ENCODE results near the gene MYO5B. TPM values are rescaled to one million over a fixed set of nuclear protein-coding genes. Genes with fewer than 3 reads are reported as not detected.

Gene MYO5B
- polyA plus RNA-seq, 4 donors = 45.0 to 185 (median 102) TPM

DNA sequence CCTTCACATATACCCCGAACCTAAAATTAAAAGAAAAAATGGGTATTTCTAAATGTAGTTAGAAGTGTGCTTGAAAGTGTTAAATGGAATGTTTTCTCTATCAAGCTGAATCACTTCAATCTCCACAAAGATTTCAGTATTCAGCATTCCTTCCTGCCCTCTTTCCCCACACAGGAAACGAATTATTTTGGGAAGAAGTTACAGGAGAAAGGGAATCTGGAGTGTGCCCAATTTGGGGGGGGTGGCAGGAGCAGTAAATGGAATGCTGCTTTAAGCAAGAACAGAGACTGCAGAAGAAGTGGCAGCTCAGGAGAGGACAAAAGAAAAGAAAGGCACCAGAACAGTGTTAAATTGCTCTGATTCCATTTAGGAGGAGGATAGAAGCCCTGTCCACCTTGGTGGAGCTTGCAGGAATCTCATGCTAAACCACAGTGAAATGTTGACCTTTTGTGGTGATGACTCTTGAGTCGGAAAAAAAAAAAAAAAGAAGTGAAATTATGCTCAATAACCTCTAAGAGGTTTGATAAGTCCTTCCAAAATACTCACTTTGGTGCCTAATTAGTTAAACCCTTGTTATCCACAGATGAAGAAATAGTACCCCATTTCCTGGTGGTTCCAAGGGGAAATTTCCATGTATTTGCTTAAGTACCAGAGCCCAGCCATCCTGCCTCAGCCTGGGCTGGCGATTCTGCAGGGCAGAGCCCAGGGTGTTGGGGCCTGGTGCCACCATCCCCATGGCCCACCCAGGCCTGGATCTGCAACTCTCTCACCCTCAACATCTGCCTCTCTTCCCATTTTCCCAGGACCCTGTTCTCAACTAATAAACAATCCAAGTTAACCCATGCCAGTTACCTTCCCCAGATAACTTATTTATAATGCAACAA, 56.5 kb downstream of the MYO5B start:
- FAIRE-seq (no peak), DNase-seq (no peak)
- Histone ChIP-seq H3K9me3 (ENCODE audit: control insufficient read depth in 2 of 2, insufficient read depth in 1 of 2, low read depth in 1 of 2, low read length in 1 of 2) (no peaks in the 10 kb centered on the region), H3K27me3 (ENCODE audit: control insufficient read depth in 3 of 3, insufficient read depth in 3 of 3, low read length in 3 of 3) (peaks cover 0 to under 1% (median 0%) of the 10 kb centered on the region in 3 donors), H3K27ac (ENCODE audit: low read depth in 1 of 3, low read length in 2 of 3) (no peak overlapping the region), H3K4me3 (ENCODE audit: low read depth in 1 of 3, low read length in 3 of 3) (no peak overlapping the region), H3K4me1 (ENCODE audit: control insufficient read depth in 3 of 3, insufficient read depth in 2 of 3, low read depth in 1 of 3, low read length in 2 of 3) (peaks cover 0 to 9% (median 0%) of the 10 kb centered on the region in 3 donors), H3K36me3 (ENCODE audit: control insufficient read depth in 3 of 3, insufficient read depth in 2 of 3, low read depth in 1 of 3, low read length in 3 of 3) (no peaks in the 10 kb centered on the region)
- WGBS, 3 donors = 66 to 71% (median 67%) methylated on average over 4 of the region's 4 CpGs

DNA sequence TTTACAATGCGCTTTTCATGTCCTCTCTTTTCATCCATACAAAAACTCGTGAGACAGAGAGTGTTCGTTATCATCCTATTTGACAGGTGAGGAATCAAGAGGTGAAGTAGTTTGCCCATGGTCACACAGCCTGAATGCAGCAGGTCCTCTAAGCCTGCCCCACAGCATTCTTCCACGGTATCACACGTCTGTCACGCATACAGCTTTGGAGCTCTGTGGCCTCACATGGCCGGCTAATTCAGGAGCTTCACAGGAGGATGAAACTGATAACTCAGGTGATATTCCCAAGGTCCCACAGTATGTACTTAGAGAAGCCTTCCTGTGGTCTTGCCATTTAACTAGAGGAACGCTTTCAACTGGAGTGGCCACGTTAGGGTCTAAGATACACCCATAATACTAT, 59.0 kb downstream of the MYO5B start:
- no peak for FAIRE-seq
- Histone ChIP-seq H3K9me3 (ENCODE audit: control insufficient read depth in 2 of 2, insufficient read depth in 1 of 2, low read depth in 1 of 2, low read length in 1 of 2) (no peaks in the 10 kb centered on the region), H3K4me1 (ENCODE audit: control insufficient read depth in 3 of 3, insufficient read depth in 2 of 3, low read depth in 1 of 3, low read length in 2 of 3) (peaks cover 0 to 10% (median 2%) of the 10 kb centered on the region in 3 donors), H3K4me3 (ENCODE audit: low read depth in 1 of 3, low read length in 3 of 3) (no peak overlapping the region), H3K36me3 (ENCODE audit: control insufficient read depth in 3 of 3, insufficient read depth in 2 of 3, low read depth in 1 of 3, low read length in 3 of 3) (no peaks in the 10 kb centered on the region), H3K27me3 (ENCODE audit: control insufficient read depth in 3 of 3, insufficient read depth in 3 of 3, low read length in 3 of 3) (peaks cover 0 to 2% (median 0%) of the 10 kb centered on the region in 3 donors), H3K27ac (ENCODE audit: low read depth in 1 of 3, low read length in 2 of 3) (no peak overlapping the region)
- WGBS, 3 donors = 87 to 88% (median 88%) methylated on average over 9 of the region's 9 CpGs
- no peak for DNase-seq

DNA sequence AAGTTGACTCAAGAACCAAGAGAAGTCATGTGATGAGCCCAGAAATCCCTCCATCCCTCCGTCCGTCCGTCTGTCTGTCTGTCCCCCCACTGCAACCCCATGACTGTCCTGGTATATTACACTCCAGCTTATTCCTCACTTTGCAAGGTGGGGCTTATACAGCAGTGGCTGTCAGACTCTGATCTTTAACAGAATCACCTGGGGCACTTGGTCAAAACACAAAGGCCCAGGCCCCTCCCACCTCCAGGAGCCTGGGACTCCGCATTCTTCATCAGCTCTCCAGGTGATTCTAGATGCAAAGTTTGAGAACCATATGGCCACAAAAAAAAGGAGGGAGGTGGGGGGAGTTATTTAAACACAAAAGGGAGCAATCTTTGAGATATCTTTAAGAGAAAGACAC, 61.4 kb downstream of the MYO5B start:
- FAIRE-seq = no peak
- H3K4me3 ChIP-seq (ENCODE audit: low read depth in 1 of 3, low read length in 3 of 3) = no peak overlapping the region
- 77 to 82% (median 80%) methylated on average over 4 of the region's 4 CpGs for WGBS, 3 donors

DNA sequence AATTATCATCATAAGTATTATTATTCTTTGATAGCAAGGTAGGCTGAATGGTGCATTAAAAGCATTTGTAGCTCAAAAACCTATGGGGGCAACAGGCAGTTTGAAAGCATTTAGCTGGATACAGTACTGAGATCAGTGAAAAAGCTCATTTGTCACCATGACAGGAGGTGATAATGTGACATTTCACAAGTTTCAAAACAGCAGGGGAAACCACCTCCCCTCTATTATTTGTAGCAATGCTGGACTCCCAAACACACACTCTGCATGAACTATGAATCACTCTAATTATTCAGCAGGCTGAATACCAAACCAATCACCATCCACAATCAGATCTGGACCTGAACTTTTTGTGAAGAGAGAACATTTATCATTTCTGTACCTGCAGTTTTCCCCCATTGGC, 63.4 kb downstream of the MYO5B start:
- DNase-seq (no peak), FAIRE-seq (no peak)
- no peak overlapping the region for H3K27ac ChIP-seq (ENCODE audit: low read depth in 1 of 3, low read length in 2 of 3)
- H3K9me3 ChIP-seq (ENCODE audit: control insufficient read depth in 2 of 2, insufficient read depth in 1 of 2, low read depth in 1 of 2, low read length in 1 of 2) = no peaks in the 10 kb centered on the region
- peaks cover 9 to 48% (median 14%) of the 10 kb centered on the region in 3 donors for H3K4me1 ChIP-seq (ENCODE audit: control insufficient read depth in 3 of 3, insufficient read depth in 2 of 3, low read depth in 1 of 3, low read length in 2 of 3)
- no peak overlapping the region for H3K4me3 ChIP-seq (ENCODE audit: low read depth in 1 of 3, low read length in 3 of 3)
- H3K36me3 ChIP-seq (ENCODE audit: control insufficient read depth in 3 of 3, insufficient read depth in 2 of 3, low read depth in 1 of 3, low read length in 3 of 3) = peaks cover 0 to 2% (median 0%) of the 10 kb centered on the region in 3 donors
- H3K27me3 ChIP-seq (ENCODE audit: control insufficient read depth in 3 of 3, insufficient read depth in 3 of 3, low read length in 3 of 3) = peaks cover 0 to 8% (median 0%) of the 10 kb centered on the region in 3 donors

More for the DNA sequence above, 61.4 kb downstream of the MYO5B start:
- no peaks in the 10 kb centered on the region for H3K9me3 ChIP-seq (ENCODE audit: control insufficient read depth in 2 of 2, insufficient read depth in 1 of 2, low read depth in 1 of 2, low read length in 1 of 2)
- peak in 1 of 2 donors; percentile 38 for DNase-seq
- H3K27ac ChIP-seq (ENCODE audit: low read depth in 1 of 3, low read length in 2 of 3) = no peak overlapping the region
- H3K27me3 ChIP-seq (ENCODE audit: control insufficient read depth in 3 of 3, insufficient read depth in 3 of 3, low read length in 3 of 3) = peaks cover 0 to 8% (median 0%) of the 10 kb centered on the region in 3 donors
- H3K36me3 ChIP-seq (ENCODE audit: control insufficient read depth in 3 of 3, insufficient read depth in 2 of 3, low read depth in 1 of 3, low read length in 3 of 3) = peaks cover 0 to 2% (median 0%) of the 10 kb centered on the region in 3 donors
- peaks cover 9 to 32% (median 9%) of the 10 kb centered on the region in 3 donors for H3K4me1 ChIP-seq (ENCODE audit: control insufficient read depth in 3 of 3, insufficient read depth in 2 of 3, low read depth in 1 of 3, low read length in 2 of 3)

DNA sequence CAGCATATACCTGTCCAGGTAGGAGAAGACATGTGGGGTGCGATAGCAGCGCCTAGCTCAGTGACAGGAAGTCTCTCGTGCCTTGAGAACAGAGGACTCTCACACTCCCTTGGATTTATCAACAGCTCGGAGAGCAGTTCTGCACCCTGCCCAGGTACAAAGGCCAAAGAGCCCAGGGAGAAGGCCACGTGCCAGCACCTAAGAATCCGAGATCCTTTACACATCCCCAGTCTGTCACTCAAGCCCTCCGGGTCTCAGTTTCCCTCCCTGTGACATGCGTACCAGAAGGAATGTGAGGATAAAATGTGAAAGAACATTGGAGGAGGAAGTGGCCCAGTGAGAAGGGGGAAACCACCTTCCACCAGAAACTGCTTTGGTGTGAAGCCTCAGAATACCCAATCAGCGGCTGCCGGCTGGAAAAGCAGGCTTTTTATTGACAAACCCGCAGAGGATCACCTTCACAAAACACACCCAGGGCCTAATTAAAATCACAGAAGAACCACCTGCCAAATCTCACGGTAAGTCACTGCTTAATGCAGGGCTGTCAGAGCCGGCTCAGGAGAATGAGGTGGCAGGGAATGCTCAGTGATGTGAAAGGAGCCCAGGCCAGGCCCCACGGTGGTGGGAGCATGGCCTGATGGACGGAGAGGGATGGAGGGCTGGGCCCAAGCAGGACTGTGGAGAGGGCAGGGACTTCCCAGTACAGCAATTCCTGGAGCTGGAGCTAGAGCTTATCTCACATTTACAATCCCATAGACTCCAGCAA, 66.3 kb downstream of the MYO5B start:
- 16 to 43% (median 26%) methylated on average over 15 of the region's 15 CpGs for WGBS, 3 donors
- Histone ChIP-seq H3K4me3 (ENCODE audit: low read depth in 1 of 3, low read length in 3 of 3) (no peak overlapping the region), H3K27ac (ENCODE audit: low read depth in 1 of 3, low read length in 2 of 3) (peak overlapping the region; percentile 82 to 92 (median 87)), H3K9me3 (ENCODE audit: control insufficient read depth in 2 of 2, insufficient read depth in 1 of 2, low read depth in 1 of 2, low read length in 1 of 2) (no peaks in the 10 kb centered on the region), H3K36me3 (ENCODE audit: control insufficient read depth in 3 of 3, insufficient read depth in 2 of 3, low read depth in 1 of 3, low read length in 3 of 3) (peaks cover 0 to 2% (median 0%) of the 10 kb centered on the region in 3 donors), H3K4me1 (ENCODE audit: control insufficient read depth in 3 of 3, insufficient read depth in 2 of 3, low read depth in 1 of 3, low read length in 2 of 3) (peaks cover 9 to 49% (median 16%) of the 10 kb centered on the region in 3 donors), H3K27me3 (ENCODE audit: control insufficient read depth in 3 of 3, insufficient read depth in 3 of 3, low read length in 3 of 3) (peaks cover 0 to 8% (median 0%) of the 10 kb centered on the region in 3 donors)
- DNase-seq (peak; percentile 93 to 98), FAIRE-seq (no peak)

DNA sequence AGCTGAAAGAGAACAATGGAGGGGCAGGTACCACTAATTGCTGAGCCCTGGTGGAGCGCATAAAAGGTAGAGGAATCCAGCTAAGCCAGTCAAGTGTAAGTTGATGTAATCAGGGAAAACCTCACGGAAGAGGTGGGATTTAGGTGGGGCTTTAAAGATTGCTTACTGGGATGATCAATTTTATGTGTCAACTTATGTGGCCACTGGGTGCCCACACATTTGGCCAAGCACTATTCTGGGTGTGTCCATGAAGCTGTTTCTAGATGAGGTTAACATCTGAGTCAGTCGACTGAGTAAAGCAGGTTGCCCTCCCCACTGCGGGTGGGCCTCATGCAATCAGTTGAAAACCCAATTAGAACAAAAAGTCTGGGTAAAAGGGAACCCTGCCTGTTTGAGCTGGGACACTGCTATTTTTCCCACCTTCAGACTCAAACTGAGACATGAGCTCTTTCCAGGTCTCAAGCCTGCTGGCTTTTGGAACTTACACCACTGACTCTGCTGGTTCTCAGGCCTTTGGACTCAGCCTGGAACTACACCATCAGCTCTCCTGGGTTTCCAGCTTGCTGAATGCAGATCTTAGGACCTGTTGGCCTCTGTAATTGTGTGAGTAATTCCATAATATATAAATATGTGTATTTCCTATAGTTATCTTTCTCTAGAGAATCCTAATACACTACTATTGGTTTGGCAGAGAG, 67.3 kb downstream of the MYO5B start:
- no peaks in the 10 kb centered on the region for H3K9me3 ChIP-seq (ENCODE audit: control insufficient read depth in 2 of 2, insufficient read depth in 1 of 2, low read depth in 1 of 2, low read length in 1 of 2)
- no peak overlapping the region for H3K4me3 ChIP-seq (ENCODE audit: low read depth in 1 of 3, low read length in 3 of 3)
- peak overlapping the region; percentile 74 to 92 (median 82) for H3K27ac ChIP-seq (ENCODE audit: low read depth in 1 of 3, low read length in 2 of 3)
- H3K27me3 ChIP-seq (ENCODE audit: control insufficient read depth in 3 of 3, insufficient read depth in 3 of 3, low read length in 3 of 3) = peaks cover 0 to 6% (median 0%) of the 10 kb centered on the region in 3 donors
- H3K4me1 ChIP-seq (ENCODE audit: control insufficient read depth in 3 of 3, insufficient read depth in 2 of 3, low read depth in 1 of 3, low read length in 2 of 3) = peaks cover 9 to 43% (median 16%) of the 10 kb centered on the region in 3 donors
- DNase-seq (peak; percentile 58 to 75), FAIRE-seq (no peak)
- H3K36me3 ChIP-seq (ENCODE audit: control insufficient read depth in 3 of 3, insufficient read depth in 2 of 3, low read depth in 1 of 3, low read length in 3 of 3) = peaks cover 0 to 2% (median 0%) of the 10 kb centered on the region in 3 donors
- 47 to 85% (median 63%) methylated on average over 4 of the region's 4 CpGs for WGBS, 3 donors

DNA sequence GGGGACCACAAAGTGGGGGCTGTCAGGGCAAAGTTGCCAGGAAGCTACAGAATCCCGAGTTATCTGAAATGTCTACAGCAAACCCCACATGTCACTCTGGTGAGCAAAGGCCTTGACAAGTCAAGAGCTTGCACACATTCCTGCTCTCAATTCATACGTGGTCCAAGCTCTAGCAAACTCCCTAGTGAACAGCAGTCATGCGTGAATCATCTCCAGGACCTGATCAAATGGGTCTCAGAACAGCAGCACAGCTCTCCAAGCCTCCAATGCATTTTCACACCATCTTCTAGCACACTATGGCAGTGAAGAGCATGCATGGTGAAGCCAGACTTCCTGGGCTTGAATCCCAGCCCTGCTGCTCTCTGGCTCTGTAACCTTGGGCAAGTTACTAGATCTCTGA, 68.5 kb downstream of the MYO5B start:
- Histone ChIP-seq H3K36me3 (ENCODE audit: control insufficient read depth in 3 of 3, insufficient read depth in 2 of 3, low read depth in 1 of 3, low read length in 3 of 3) (peaks cover 0 to 2% (median 0%) of the 10 kb centered on the region in 3 donors), H3K27me3 (ENCODE audit: control insufficient read depth in 3 of 3, insufficient read depth in 3 of 3, low read length in 3 of 3) (peaks cover 0 to 7% (median 0%) of the 10 kb centered on the region in 3 donors), H3K4me3 (ENCODE audit: low read depth in 1 of 3, low read length in 3 of 3) (no peak overlapping the region), H3K9me3 (ENCODE audit: control insufficient read depth in 2 of 2, insufficient read depth in 1 of 2, low read depth in 1 of 2, low read length in 1 of 2) (no peaks in the 10 kb centered on the region), H3K4me1 (ENCODE audit: control insufficient read depth in 3 of 3, insufficient read depth in 2 of 3, low read depth in 1 of 3, low read length in 2 of 3) (peaks cover 9 to 42% (median 16%) of the 10 kb centered on the region in 3 donors), H3K27ac (ENCODE audit: low read depth in 1 of 3, low read length in 2 of 3) (no peak overlapping the region)
- WGBS, 3 donors = 63 to 70% (median 67%) methylated on average over 3 of the region's 3 CpGs
- DNase-seq (no peak), FAIRE-seq (no peak)

DNA sequence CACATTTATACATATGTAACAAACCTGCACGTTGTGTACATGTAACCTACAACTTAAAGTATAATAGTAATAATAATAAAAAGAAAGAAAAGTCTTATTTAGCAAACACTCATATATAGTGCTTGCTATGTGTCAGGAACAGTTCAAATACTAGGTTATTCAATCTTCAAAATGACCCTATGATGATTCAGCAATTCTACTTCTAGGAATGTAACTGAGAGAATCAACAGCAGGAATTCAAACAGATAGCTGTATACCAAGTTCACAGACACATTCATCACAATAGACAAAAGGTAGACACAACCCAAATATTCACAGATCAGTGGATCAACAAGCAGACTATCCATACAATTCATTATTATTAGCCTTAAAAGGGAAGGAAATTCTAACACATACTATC, 69.5 kb downstream of the MYO5B start:
- Histone ChIP-seq H3K9me3 (ENCODE audit: control insufficient read depth in 2 of 2, insufficient read depth in 1 of 2, low read depth in 1 of 2, low read length in 1 of 2) (no peaks in the 10 kb centered on the region), H3K36me3 (ENCODE audit: control insufficient read depth in 3 of 3, insufficient read depth in 2 of 3, low read depth in 1 of 3, low read length in 3 of 3) (peaks cover 0 to 2% (median 0%) of the 10 kb centered on the region in 3 donors), H3K27me3 (ENCODE audit: control insufficient read depth in 3 of 3, insufficient read depth in 3 of 3, low read length in 3 of 3) (peaks cover 0 to 8% (median 0%) of the 10 kb centered on the region in 3 donors), H3K27ac (ENCODE audit: low read depth in 1 of 3, low read length in 2 of 3) (no peak overlapping the region), H3K4me1 (ENCODE audit: control insufficient read depth in 3 of 3, insufficient read depth in 2 of 3, low read depth in 1 of 3, low read length in 2 of 3) (peaks cover 7 to 38% (median 12%) of the 10 kb centered on the region in 3 donors), H3K4me3 (ENCODE audit: low read depth in 1 of 3, low read length in 3 of 3) (no peak overlapping the region)
- DNase-seq = no peak
- WGBS, 3 donors = 82 to 91% (median 86%) methylated on average over 1 of the region's 1 CpG
- FAIRE-seq = no peak

Measured in small intestine (tissue), 7 donors.